ENCODE data around the gene RRBP1. TPM values are rescaled to one million over a fixed set of nuclear protein-coding genes. Genes with fewer than 3 reads are reported as not detected.

The RRBP1 gene
- total RNA-seq, 1 donor from 2014 or later, result 73.1 TPM

DNA sequence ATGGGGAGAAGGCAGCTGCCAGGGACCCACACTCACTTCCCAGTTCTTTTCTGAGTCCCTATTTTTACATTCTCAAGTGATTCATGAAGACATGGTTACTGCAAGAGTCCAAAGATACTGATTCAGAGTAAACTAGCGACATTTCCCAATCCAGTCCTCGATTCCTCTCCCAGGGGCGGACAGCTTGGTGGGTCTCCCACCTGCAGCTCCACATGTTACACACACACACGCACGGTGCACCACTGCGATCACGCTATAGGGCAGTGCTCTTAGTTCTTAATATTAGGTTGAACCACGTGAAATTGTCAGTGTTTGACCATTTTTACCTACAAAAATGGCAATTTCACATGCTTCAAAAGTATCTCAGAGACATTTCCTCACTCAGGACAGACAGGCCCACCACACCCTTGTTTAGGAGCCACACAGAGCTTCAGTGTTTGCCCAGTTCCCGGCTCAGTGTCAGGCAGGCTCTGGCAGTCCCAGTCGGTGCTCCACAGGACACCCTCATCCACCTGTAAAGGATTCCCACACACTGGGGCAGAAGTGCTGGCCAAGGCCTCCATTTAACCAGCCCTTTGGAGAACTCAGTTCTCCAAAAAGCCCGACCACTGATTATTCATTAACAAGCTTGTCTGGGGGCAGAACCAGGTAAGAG, 51.8 kb downstream of the RRBP1 start:
- no peak overlapping the region for H3K4me3 ChIP-seq (ENCODE audit: low read depth, low read length)
- no peak for TF ChIP-seq CTCF (conservative IDR thresholded peaks at IDR 0.05; ENCODE audit: low read depth, low read length)
- DNase-seq (ENCODE audit: low read depth), result no peak

DNA sequence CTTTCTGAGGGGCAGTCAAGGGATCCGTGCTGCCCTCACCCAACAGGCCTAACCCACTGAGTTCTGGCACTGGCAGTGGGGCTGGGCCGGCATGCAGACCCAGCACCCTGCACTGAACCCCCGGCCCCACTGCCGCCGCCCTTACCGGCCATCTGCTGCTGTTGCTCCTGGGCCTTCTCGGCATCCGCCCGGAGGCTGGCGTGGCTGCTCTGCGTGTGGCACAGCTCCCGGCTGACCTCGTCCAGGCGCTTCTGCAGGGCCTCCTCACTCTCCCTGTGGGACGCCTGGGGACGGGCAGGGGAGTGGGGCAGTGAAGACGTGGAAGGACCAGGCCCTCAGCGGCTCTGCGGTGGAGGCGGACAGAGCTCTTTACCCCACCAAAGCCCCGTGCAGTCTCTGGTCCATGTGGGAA, 52.4 kb downstream of the RRBP1 start:
- TF ChIP-seq CTCF (conservative IDR thresholded peaks at IDR 0.05; ENCODE audit: low read depth, low read length), result no peak
- DNase-seq (ENCODE audit: low read depth), result no peak
- H3K4me3 ChIP-seq (ENCODE audit: low read depth, low read length), result no peak overlapping the region

DNA sequence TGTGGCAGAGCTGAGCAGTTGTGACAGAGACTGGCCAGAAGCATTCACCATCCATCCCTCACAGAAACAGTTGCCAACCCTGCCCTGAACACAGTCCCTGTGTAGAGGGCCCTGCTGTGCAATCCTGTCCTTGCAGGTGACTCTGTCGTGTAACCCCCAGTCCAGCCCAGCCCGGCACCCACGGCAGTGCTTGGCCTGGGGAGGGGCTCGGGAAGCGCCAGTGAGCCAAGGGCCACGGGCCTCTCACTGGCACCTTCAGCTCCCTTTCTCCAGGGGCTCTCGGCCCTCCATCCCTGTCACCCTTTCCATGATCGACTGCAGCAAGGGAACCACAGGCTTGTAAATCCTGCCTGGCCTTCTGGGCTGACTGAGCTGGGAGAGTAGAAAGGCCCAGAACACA, 53.0 kb downstream of the RRBP1 start:
- no peak overlapping the region for H3K4me3 ChIP-seq (ENCODE audit: low read depth, low read length)
- TF ChIP-seq CTCF (conservative IDR thresholded peaks at IDR 0.05; ENCODE audit: low read depth, low read length), result no peak
- DNase-seq (ENCODE audit: low read depth), result no peak

DNA sequence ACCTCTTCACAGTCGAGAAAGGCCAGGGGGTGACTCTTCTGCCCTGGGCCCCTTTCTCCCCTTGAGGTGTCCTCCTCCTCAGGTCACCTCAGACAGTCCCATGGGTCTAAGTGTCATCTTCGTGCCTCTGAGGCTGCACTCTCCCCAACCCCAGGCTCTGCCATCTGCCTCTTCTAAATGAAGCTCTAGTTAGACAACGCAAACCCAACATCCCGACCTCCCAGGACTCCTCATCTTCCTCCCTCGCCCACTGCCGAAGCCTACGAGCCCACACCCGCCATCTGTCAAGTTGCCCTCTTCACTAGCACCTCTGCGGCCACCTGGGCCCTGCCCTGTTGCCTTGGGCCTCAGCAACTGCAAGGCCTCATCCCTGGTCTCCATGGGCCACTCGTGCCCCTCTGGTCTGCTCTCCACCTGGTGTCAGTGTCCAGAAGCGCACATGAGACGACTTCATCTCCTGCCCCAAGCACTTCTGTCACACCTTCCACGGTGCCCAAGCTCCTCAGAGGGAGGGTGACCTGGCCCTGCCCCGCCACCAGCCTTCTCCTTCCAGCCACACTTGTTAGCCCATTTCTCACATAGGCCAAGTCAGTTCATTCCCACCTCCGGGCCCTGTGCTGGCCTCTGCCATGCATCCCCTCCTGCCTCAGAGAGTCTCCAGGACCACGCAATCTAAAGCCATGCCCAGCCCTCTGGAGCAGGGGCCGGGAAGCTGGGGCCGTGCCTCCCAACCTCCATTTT, 53.8 kb downstream of the RRBP1 start:
- DNase-seq (ENCODE audit: low read depth), result no peak
- no peak for TF ChIP-seq CTCF (conservative IDR thresholded peaks at IDR 0.05; ENCODE audit: low read depth, low read length)
- no peak overlapping the region for H3K4me3 ChIP-seq (ENCODE audit: low read depth, low read length)

DNA sequence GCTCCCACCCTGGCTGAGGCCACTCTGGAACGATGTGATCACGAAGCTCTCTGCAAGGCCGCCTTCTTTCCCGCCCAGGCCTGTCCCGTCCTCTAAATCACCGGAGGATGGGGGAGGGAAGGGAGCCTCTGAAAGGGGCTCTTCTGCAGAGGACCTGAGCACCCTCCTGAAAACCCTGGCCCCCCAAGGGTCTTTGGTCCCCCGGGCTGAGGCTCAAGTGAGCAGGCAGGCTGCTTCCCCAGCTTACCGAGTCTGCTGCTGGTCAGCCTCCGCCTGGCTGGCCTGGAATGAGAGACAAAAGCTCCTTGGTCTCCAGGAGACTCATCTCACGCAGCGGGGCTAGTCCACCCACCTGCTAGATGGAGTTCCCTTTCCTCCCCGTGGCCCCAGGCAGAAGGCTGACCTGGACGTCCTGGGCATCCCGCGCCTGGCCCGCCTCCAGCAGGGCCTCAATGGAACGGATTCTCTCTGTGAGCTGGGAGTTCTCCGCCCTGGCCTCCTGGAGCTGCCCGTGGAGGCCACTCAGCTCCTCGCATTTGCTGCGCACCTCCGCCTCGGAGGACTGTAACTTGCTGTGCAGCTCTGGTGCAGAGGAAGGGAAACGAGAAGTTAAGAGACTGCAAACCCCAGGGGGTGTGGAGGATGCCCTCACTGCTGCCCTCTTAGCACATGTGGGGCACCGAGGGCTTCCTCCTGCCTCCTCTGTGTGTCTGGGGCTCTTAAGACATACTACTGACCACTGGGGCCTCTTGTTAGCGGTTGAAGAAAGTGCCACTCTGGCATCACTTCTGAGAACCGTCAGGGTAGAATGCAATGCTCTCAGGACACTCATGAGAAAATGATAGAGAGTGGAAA, 54.7 kb downstream of the RRBP1 start:
- no peak for DNase-seq (ENCODE audit: low read depth)
- no peak overlapping the region for H3K4me3 ChIP-seq (ENCODE audit: low read depth, low read length)
- TF ChIP-seq CTCF (conservative IDR thresholded peaks at IDR 0.05; ENCODE audit: low read depth, low read length), result no peak

DNA sequence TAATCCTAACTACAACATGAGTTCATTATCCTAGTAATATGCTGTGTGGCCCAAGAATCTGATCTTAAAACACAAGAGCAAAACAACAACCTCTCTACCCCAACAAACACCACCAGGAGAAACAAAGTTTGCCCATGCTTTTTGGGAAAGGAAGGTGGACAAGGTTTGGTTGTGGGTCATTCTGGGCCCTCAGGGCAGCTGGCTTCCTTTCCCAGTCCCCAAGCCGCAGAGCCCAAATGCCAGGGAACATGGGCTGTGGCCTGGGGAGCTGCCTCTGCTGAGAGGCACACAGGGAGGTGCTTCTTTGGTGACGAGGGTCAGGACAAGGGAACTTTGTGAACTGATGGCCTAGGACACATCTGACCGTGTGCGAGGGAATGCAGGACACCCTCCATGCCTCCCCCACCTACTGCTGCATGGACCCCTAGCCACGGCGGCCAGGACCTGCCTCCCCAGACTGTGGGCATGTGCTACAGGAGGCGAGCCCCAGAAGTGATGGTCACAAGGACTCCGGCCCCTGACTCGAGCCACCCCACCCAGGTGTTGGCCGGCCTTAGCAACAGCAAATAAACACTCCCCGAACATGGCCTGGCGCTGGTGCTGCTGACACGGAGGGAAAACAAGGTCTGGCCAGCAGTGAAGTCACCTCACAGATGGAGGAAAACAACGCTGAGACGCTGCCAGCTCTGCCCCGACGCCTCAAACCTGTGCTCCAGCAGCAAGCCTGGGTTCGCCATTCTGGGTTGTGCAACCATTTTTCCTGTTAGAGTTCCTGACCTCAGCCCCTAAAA, 55.6 kb downstream of the RRBP1 start:
- TF ChIP-seq CTCF (conservative IDR thresholded peaks at IDR 0.05; ENCODE audit: low read depth, low read length), result no peak
- no peak for DNase-seq (ENCODE audit: low read depth)
- H3K4me3 ChIP-seq (ENCODE audit: low read depth, low read length), result no peak overlapping the region

All from epithelial cell of proximal tubule (primary cell).